PC-9 (cell line): ENCODE data around the gene NOG.

Experiments
- CTCF ChIP-seq: fragments of 200-600 bp; sonication (generic); conservative IDR thresholded peaks from 2 replicates; pipeline ENCODE4 v1.6.1; 2017; ENCODE audit warnings: mixed run types, antibody characterized with exemption, mild to moderate bottlenecking, moderate library complexity
- EZH2 ChIP-seq: fragments of 200-600 bp; sonication (generic); IDR thresholded peaks from 2 replicates; pipeline ENCODE4 v1.8.0; 2017; ENCODE audit warnings: antibody characterized with exemption, low read depth

- no peak for TF ChIP-seq CTCF
- no peak for TF ChIP-seq EZH2
These were observed 29.9 kb downstream of the NOG start for GRCh38 chr17:56623383-56623782.
